ENCODE data around the gene UBTF. TPM values are rescaled to one million over a fixed set of nuclear protein-coding genes. Genes with fewer than 3 reads are reported as not detected.

UBTF gene
- total and polyA plus RNA-seq, 9 of the 15 experiments (the other 6 are each of a cell fraction or from before 2014, with no cell fraction given), result 1.2 to 113 (median 83.6) TPM

GRCh38 chr17:44266402-44267164 is 47.1 kb upstream of the UBTF start (continued):
- TF ChIP-seq TRIM24 (IDR thresholded peaks at IDR 0.05), result peak; percentile 100
- no peak for TF ChIP-seq NFRKB (IDR thresholded peaks at IDR 0.05; ENCODE audit: low read depth)
- TF ChIP-seq BCL6 (CRISPR knock-in tag; IDR thresholded peaks at IDR 0.05), result no peak
- no peak for TF ChIP-seq GMEB1 (CRISPR knock-in tag; IDR thresholded peaks at IDR 0.05)
- TF ChIP-seq PATZ1 (CRISPR knock-in tag; IDR thresholded peaks at IDR 0.05; ENCODE audit: borderline replicate concordance), result no peak
- no peak for TF ChIP-seq ZNF146 (CRISPR knock-in tag; IDR thresholded peaks at IDR 0.05; ENCODE audit: unreplicated experiment)
- peak; percentile 43; the same call in 1 of the 2 replicates for TF ChIP-seq TCF7 (IDR thresholded peaks at IDR 0.05; ENCODE audit: borderline replicate concordance)
- TF ChIP-seq CTBP1 (IDR thresholded peaks at IDR 0.05; ENCODE audit: borderline replicate concordance), result peak; percentile 95
- no peak for TF ChIP-seq ZFP91 (CRISPR knock-in tag; IDR thresholded peaks at IDR 0.05)
- no peak for TF ChIP-seq FOXA1 (IDR thresholded peaks at IDR 0.05; ENCODE audit: borderline replicate concordance)
- TF ChIP-seq ETV5 (CRISPR knock-in tag; IDR thresholded peaks at IDR 0.05; ENCODE audit: low read depth), result peak; percentile 91
- 0 out of 2 replicates have a peak, but pooled peaks have one; percentile 20 for TF ChIP-seq TCF7L2 (IDR thresholded peaks at IDR 0.05; ENCODE audit: low read depth, low read length)
- TF ChIP-seq SIN3B (IDR thresholded peaks at IDR 0.05; ENCODE audit: low read depth), result no peak
- TF ChIP-seq NR2C1 (IDR thresholded peaks at IDR 0.05), result peak; percentile 62; the same call in 1 of the 2 replicates
- TF ChIP-seq NR2C1 (tag; IDR thresholded peaks at IDR 0.05), result peak; percentile 80
- TF ChIP-seq MBD1 (CRISPR knock-in tag; IDR thresholded peaks at IDR 0.05), result no peak
- no peak for TF ChIP-seq PTTG1 (tag; IDR thresholded peaks at IDR 0.05; ENCODE audit: low read depth)
- TF ChIP-seq ZNF121 (CRISPR knock-in tag; conservative IDR thresholded peaks at IDR 0.05), result no peak
- TF ChIP-seq ZNF224 (CRISPR knock-in tag; IDR thresholded peaks at IDR 0.05), result no peak
- no peak for TF ChIP-seq MAFF (IDR thresholded peaks at IDR 0.05; ENCODE audit: low read length)
- TF ChIP-seq HINFP (tag; conservative IDR thresholded peaks at IDR 0.05; ENCODE audit: low read depth), result peak; percentile 74

Measured in K562 (cell line).